ENCODE measurements around the gene MYL6. TPM values are rescaled to one million over a fixed set of nuclear protein-coding genes. Genes with fewer than 3 reads are reported as not detected.
"Not testable (repeated sequence)": the region's sequence is repeated elsewhere in the genome, so short reads cannot be mapped to it uniquely, and the experiment has no call there.

MYL6 gene
- total RNA-seq, 2 experiments from 2014 or later: 841 to 868 TPM

- intact Hi-C loops (cut with micrococcal nuclease): loop anchor here (10.0 kb wide), 1 partner anchor 452 kb away; no protein-coding TSS in a partner anchor
- CTCF ChIA-PET: interaction anchor here (1.0 to 4.7 kb wide), 5 partner anchors 28 to 80 kb away, joined by 4 to 86 read pairs (median 20); partner anchors contain the start of genes COQ10A, ESYT1, MYL6 and RNF41
- Mint-ChIP-seq H3K36me3 (ENCODE audit: low read depth) (peaks cover 17% of the 10 kb centered on the region), H3K27ac (no peak overlapping the region), H3K27me3 (ENCODE audit: low read depth) (no peaks in the 10 kb centered on the region), H3K4me3 (peak overlapping the region; percentile 8), H3K9me3 (no peaks in the 10 kb centered on the region), H3K4me1 (ENCODE audit: low read depth) (peaks cover 28% of the 10 kb centered on the region)
- DNase-seq: no peak
These were observed 28.8 kb downstream of the MYL6 start for GRCh38 chr12:56186957-56187356.

GRCh38 chr12:56188131-56188777, 30.1 kb downstream of the MYL6 start:
- peaks cover 17% of the 10 kb centered on the region for H3K36me3 Mint-ChIP-seq (ENCODE audit: low read depth)
- peaks cover 30% of the 10 kb centered on the region for H3K4me1 Mint-ChIP-seq (ENCODE audit: low read depth)

GRCh38 chr12:56188778-56189098, 30.6 kb downstream of the MYL6 start:
- CTCF ChIA-PET: interaction anchor here (0.9 to 4.7 kb wide), 25 partner anchors 8 to 450 kb away, joined by 3 to 86 read pairs (median 6); partner anchors contain the start of genes ANKRD52, COQ10A, ESYT1 and MYL6
- peak overlapping the region; percentile 83 for H3K4me3 Mint-ChIP-seq
- peak; percentile 24 for DNase-seq
- intact Hi-C loops (cut with micrococcal nuclease): loop anchor here (1.0 to 10.0 kb wide), 6 partner anchors 30 to 454 kb away; partner anchors contain the start of gene MYL6
- H3K27me3 Mint-ChIP-seq (ENCODE audit: low read depth): no peaks in the 10 kb centered on the region
- H3K4me1 Mint-ChIP-seq (ENCODE audit: low read depth): peaks cover 33% of the 10 kb centered on the region
- peaks cover 17% of the 10 kb centered on the region for H3K36me3 Mint-ChIP-seq (ENCODE audit: low read depth)
- peak overlapping the region; percentile 80 for H3K27ac Mint-ChIP-seq
- no peaks in the 10 kb centered on the region for H3K9me3 Mint-ChIP-seq

More at GRCh38 chr12:56188131-56188777, 30.1 kb downstream of the MYL6 start:
- no peaks in the 10 kb centered on the region for H3K9me3 Mint-ChIP-seq
- H3K4me3 Mint-ChIP-seq: peak overlapping the region; percentile 83
- peak; percentile 23 for DNase-seq
- CTCF ChIA-PET: interaction anchor here (0.6 to 4.7 kb wide), 23 partner anchors 7 to 455 kb away, joined by 3 to 86 read pairs (median 6); partner anchors contain the start of genes ANKRD52, COQ10A, ESYT1 and MYL6
- no peaks in the 10 kb centered on the region for H3K27me3 Mint-ChIP-seq (ENCODE audit: low read depth)
- peak overlapping the region; percentile 80 for H3K27ac Mint-ChIP-seq
- intact Hi-C loops (cut with micrococcal nuclease): loop anchor here (1.0 to 10.0 kb wide), 3 partner anchors 30 to 453 kb away; partner anchors contain the start of gene MYL6

GRCh38 chr12:56189099-56189917, 31.1 kb downstream of the MYL6 start, which contains the start of gene SMARCC2:
Gene SMARCC2, minus strand, starts transcription at chr12:56189483. Its CDS starts 22 bp downstream, at chr12:56189461.
- peak; percentile 93 for DNase-seq
- Mint-ChIP-seq H3K27ac (peak within 1 kb of the TSS; percentile 92), H3K4me1 (ENCODE audit: low read depth) (peaks cover 33% of the 10 kb centered on the region), H3K4me3 (peak within 1 kb of the TSS; percentile 95), H3K9me3 (no peaks in the 10 kb centered on the region), H3K27me3 (ENCODE audit: low read depth) (no peaks in the 10 kb centered on the region), H3K36me3 (ENCODE audit: low read depth) (peaks cover 16% of the 10 kb centered on the region)
- intact Hi-C loops (cut with micrococcal nuclease): loop anchor here (1.0 to 10.0 kb wide), 5 partner anchors 63 to 455 kb away; no protein-coding TSS in a partner anchor
- CTCF ChIA-PET: interaction anchor here (0.8 to 4.7 kb wide), 35 partner anchors 8 to 451 kb away, joined by 3 to 86 read pairs (median 5); partner anchors contain the start of genes ANKRD52, COQ10A, ESYT1 and MYL6

GRCh38 chr12:56189918-56190694, 31.9 kb downstream of the MYL6 start:
- DNase-seq: peak; percentile 88
- H3K36me3 Mint-ChIP-seq (ENCODE audit: low read depth): peaks cover 14% of the 10 kb centered on the region
- peaks cover 33% of the 10 kb centered on the region for H3K4me1 Mint-ChIP-seq (ENCODE audit: low read depth)
- intact Hi-C loops (cut with micrococcal nuclease): loop anchor here (1.0 to 10.0 kb wide), 7 partner anchors 64 to 455 kb away; partner anchors contain the start of genes PAN2 and TIMELESS
- CTCF ChIA-PET: interaction anchor here (0.6 to 4.7 kb wide), 33 partner anchors 9 to 452 kb away, joined by 3 to 86 read pairs (median 5); partner anchors contain the start of genes COQ10A, ESYT1, MYL6 and PA2G4
- no peaks in the 10 kb centered on the region for H3K9me3 Mint-ChIP-seq
- H3K27me3 Mint-ChIP-seq (ENCODE audit: low read depth): no peaks in the 10 kb centered on the region
- peak overlapping the region; percentile 92 for H3K27ac Mint-ChIP-seq
- peak overlapping the region; percentile 95 for H3K4me3 Mint-ChIP-seq

GRCh38 chr12:56190695-56191155, 32.6 kb downstream of the MYL6 start:
- CTCF ChIA-PET: interaction anchor here (1.8 to 4.7 kb wide), 5 partner anchors 31 to 108 kb away, joined by 5 to 86 read pairs (median 22); partner anchors contain the start of genes COQ10A, ESYT1, RNF41 and ZC3H10
- H3K36me3 Mint-ChIP-seq (ENCODE audit: low read depth): peaks cover 11% of the 10 kb centered on the region
- no peaks in the 10 kb centered on the region for H3K27me3 Mint-ChIP-seq (ENCODE audit: low read depth)
- H3K4me3 Mint-ChIP-seq: peak overlapping the region; percentile 95
- DNase-seq: no peak
- H3K27ac Mint-ChIP-seq: peak overlapping the region; percentile 92
- no peaks in the 10 kb centered on the region for H3K9me3 Mint-ChIP-seq
- intact Hi-C loops (cut with micrococcal nuclease): loop anchor here (1.0 to 5.0 kb wide), 2 partner anchors 143 to 257 kb away; partner anchors contain the start of genes PAN2 and TIMELESS
- peaks cover 32% of the 10 kb centered on the region for H3K4me1 Mint-ChIP-seq (ENCODE audit: low read depth)

- Mint-ChIP-seq H3K4me3 (no peak overlapping the region), H3K27me3 (ENCODE audit: low read depth) (no peaks in the 10 kb centered on the region), H3K9me3 (no peaks in the 10 kb centered on the region), H3K27ac (no peak overlapping the region), H3K4me1 (ENCODE audit: low read depth) (peaks cover 18% of the 10 kb centered on the region), H3K36me3 (ENCODE audit: low read depth) (peaks cover 1% of the 10 kb centered on the region)
- no peak for DNase-seq
- intact Hi-C loops (cut with micrococcal nuclease): loop anchor here (2.0 to 5.0 kb wide), 3 partner anchors 74 to 255 kb away; partner anchors contain the start of genes COQ10A, IL23A and TIMELESS
- CTCF ChIA-PET: interaction anchor here (0.6 to 2.9 kb wide), 10 partner anchors 12 to 271 kb away, joined by 3 to 22 read pairs (median 5); partner anchors contain the start of genes ANKRD52, ESYT1, RNF41 and ZC3H10
These were observed 34.4 kb downstream of the MYL6 start for GRCh38 chr12:56192582-56192981.

GRCh38 chr12:56193025-56193578, 34.9 kb downstream of the MYL6 start:
- intact Hi-C loops (cut with micrococcal nuclease): loop anchor here (1.0 to 5.0 kb wide), 8 partner anchors 31 to 308 kb away; partner anchors contain the start of genes ANKRD52, COQ10A, IL23A and NABP2
- DNase-seq: peak; percentile 93
- H3K36me3 Mint-ChIP-seq (ENCODE audit: low read depth): peaks cover 1% of the 10 kb centered on the region
- peak overlapping the region; percentile 19 for H3K27ac Mint-ChIP-seq
- no peak overlapping the region for H3K4me3 Mint-ChIP-seq
- H3K4me1 Mint-ChIP-seq (ENCODE audit: low read depth): peaks cover 13% of the 10 kb centered on the region
- H3K27me3 Mint-ChIP-seq (ENCODE audit: low read depth): no peaks in the 10 kb centered on the region
- CTCF ChIA-PET: interaction anchor here (0.6 to 2.9 kb wide), 7 partner anchors 12 to 271 kb away, joined by 3 to 22 read pairs (median 9); partner anchors contain the start of genes ANKRD52, RNF41 and ZC3H10
- H3K9me3 Mint-ChIP-seq: no peaks in the 10 kb centered on the region

- H3K4me3 Mint-ChIP-seq; DNase-seq; H3K27ac Mint-ChIP-seq; H3K9me3 Mint-ChIP-seq; intact Hi-C loops (cut with micrococcal nuclease); H3K36me3 Mint-ChIP-seq (ENCODE audit: low read depth); H3K27me3 Mint-ChIP-seq (ENCODE audit: low read depth); H3K4me1 Mint-ChIP-seq (ENCODE audit: low read depth): not testable (repeated sequence)
- CTCF ChIA-PET: interaction anchor here (1.3 to 3.0 kb wide), 2 partner anchors 9 to 61 kb away, joined by 4 to 17 read pairs; partner anchors contain the start of gene ANKRD52
These were observed 38.8 kb downstream of the MYL6 start for GRCh38 chr12:56196818-56197550.

Measured in activated naive CD4-positive, alpha-beta T cell treated with anti-CD3 and anti-CD28 coated beads for 36 hours (primary cell).